Glutamatergic neuron (in vitro differentiated cells): ENCODE measurements around the gene SNX21. TPM values are rescaled to one million over a fixed set of nuclear protein-coding genes. Genes with fewer than 3 reads are reported as not detected.
"Not testable (repeated sequence)": the region's sequence is repeated elsewhere in the genome, so short reads cannot be mapped to it uniquely, and the experiment has no call there.

Source experiments
- DNase-seq: peaks from one replicate; pipeline ENCODE4 v3.0.0; 2022
- H3K27ac Mint-ChIP-seq: one replicate; pipeline ENCODE4 v1.8.0; 2020; ENCODE audit warnings: mild to moderate bottlenecking, mixed read lengths, inconsistent platforms; ENCODE audit not compliant: unreplicated experiment
- H3K27me3 Mint-ChIP-seq: one replicate; pipeline ENCODE4 v1.8.0; 2020; ENCODE audit warnings: mild to moderate bottlenecking, moderate library complexity, mixed read lengths, inconsistent platforms; ENCODE audit not compliant: unreplicated experiment
- H3K36me3 Mint-ChIP-seq: one replicate; pipeline ENCODE4 v1.8.0; 2020; ENCODE audit warnings: mild to moderate bottlenecking, mixed read lengths, inconsistent platforms; ENCODE audit not compliant: unreplicated experiment
- H3K4me1 Mint-ChIP-seq: one replicate; pipeline ENCODE4 v1.8.0; 2020; ENCODE audit warnings: mild to moderate bottlenecking, low read depth, mixed read lengths, inconsistent platforms; ENCODE audit not compliant: unreplicated experiment
- H3K4me3 Mint-ChIP-seq: one replicate; pipeline ENCODE4 v1.8.0; 2020; ENCODE audit warnings: mild to moderate bottlenecking, mixed read lengths, inconsistent platforms; ENCODE audit not compliant: unreplicated experiment
- H3K9me3 Mint-ChIP-seq: one replicate; pipeline ENCODE4 v1.8.0; 2020; ENCODE audit warnings: mild to moderate bottlenecking, moderate library complexity, mixed read lengths, inconsistent platforms; ENCODE audit not compliant: unreplicated experiment
- total RNA-seq: library from RNA; stranded (reverse); fragmentation: NEBNext Ultra II Directional; extraction: Animal tissue kit (Norgen Biotek cat#: 25700); gene quantifications from one replicate; pipeline ENCODE4 v1.2.1, GENCODE V29; 2021; ENCODE audit not compliant: unreplicated experiment
- TF ChIP-seq, protein P1 (sequence below): fragments of 200-600 bp; sonication (generic); IDR thresholded peaks from one replicate; pipeline ENCODE4 v1.5.0; 2021; ENCODE audit not compliant: partially characterized antibody, unreplicated experiment

The SNX21 gene
- total RNA-seq, 1 donor from 2014 or later = 10.2 TPM

DNA sequence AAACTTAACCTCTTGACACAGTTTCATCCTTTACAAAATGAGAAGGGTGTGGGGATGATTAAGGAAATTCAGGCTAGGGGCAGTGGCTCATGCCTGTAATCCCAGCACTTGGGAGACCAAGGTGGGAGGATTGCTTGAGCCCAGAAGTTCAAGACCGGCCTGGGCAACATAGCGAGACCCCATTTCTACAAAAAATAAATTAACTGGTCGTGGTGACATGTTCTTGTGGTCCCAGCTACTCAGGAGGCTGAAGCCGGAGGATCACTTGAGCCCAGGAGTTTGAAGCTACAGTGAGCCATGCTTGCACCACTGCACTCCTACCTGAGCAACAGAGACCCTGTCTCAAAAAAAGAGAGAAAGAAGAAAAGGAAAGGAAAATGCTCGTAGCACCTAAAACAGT lies 32.9 kb downstream of the SNX21 start:
- TF ChIP-seq, protein P1, sequence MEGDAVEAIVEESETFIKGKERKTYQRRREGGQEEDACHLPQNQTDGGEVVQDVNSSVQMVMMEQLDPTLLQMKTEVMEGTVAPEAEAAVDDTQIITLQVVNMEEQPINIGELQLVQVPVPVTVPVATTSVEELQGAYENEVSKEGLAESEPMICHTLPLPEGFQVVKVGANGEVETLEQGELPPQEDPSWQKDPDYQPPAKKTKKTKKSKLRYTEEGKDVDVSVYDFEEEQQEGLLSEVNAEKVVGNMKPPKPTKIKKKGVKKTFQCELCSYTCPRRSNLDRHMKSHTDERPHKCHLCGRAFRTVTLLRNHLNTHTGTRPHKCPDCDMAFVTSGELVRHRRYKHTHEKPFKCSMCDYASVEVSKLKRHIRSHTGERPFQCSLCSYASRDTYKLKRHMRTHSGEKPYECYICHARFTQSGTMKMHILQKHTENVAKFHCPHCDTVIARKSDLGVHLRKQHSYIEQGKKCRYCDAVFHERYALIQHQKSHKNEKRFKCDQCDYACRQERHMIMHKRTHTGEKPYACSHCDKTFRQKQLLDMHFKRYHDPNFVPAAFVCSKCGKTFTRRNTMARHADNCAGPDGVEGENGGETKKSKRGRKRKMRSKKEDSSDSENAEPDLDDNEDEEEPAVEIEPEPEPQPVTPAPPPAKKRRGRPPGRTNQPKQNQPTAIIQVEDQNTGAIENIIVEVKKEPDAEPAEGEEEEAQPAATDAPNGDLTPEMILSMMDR = no peak
- Mint-ChIP-seq H3K27ac (no peak overlapping the region), H3K4me3 (no peak overlapping the region), H3K9me3 (no peaks in the 10 kb centered on the region), H3K4me1 (no peaks in the 10 kb centered on the region), H3K27me3 (no peaks in the 10 kb centered on the region), H3K36me3 (no peaks in the 10 kb centered on the region)
- DNase-seq = no peak

DNA sequence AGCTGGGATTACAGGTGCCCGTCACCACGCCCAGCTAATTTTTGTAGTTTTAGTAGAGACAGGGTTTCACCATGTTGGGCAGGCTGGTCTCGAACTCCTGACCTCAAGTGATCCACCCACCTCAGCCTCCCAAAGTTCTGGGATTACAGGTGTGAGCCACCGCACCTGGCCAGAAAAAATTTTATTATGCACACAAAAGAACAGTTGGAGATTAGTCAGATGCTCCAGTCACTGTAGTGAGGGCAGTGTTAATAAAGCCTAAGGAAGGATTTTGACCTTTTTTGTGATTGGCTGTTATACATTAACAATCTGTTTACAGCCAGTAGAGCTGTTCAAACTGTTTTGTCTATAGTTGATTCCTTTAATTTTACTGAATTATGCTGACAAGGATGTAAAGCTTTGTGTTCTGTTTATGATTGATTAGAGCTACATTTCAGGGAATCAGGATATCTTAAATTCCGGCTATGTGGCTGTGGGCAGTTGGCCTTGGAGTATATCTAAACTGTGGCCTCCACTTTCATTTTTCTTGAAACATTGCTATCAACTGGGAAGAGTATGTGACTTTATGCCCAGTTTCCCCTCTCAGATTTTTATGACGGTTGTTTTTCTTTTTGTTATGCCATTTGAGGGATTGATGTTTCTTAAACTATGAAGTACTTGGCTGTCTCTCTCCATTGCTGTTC lies 33.7 kb downstream of the SNX21 start:
- H3K4me3 Mint-ChIP-seq = no peak overlapping the region
- H3K4me1 Mint-ChIP-seq = no peaks in the 10 kb centered on the region
- no peak for DNase-seq
- peaks cover 2% of the 10 kb centered on the region for H3K36me3 Mint-ChIP-seq
- H3K27me3 Mint-ChIP-seq = no peaks in the 10 kb centered on the region
- H3K9me3 Mint-ChIP-seq = no peaks in the 10 kb centered on the region
- H3K27ac Mint-ChIP-seq = no peak overlapping the region
- TF ChIP-seq, protein P1 = no peak

DNA sequence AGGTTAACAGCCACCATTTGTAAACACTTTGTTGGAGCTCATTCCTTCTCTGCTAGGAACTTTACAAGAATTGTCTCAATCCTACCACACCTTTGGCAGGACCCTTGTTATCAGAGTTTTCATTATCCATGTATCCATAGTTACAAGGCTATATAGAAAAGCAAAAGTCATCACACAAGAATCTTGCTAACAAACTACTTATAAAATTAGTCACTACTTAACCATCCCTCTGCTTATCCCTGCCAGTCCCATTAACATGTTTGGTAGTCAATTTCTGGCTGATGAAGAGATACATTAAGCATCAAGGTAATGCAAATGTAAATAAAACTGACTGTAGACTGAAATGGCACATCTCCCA lies 34.2 kb downstream of the SNX21 start:
- TF ChIP-seq, protein P1 = no peak
- H3K4me1 Mint-ChIP-seq = no peaks in the 10 kb centered on the region
- H3K27ac Mint-ChIP-seq = no peak overlapping the region
- no peak overlapping the region for H3K4me3 Mint-ChIP-seq
- peaks cover 3% of the 10 kb centered on the region for H3K36me3 Mint-ChIP-seq
- no peaks in the 10 kb centered on the region for H3K9me3 Mint-ChIP-seq
- H3K27me3 Mint-ChIP-seq = no peaks in the 10 kb centered on the region
- DNase-seq = no peak

DNA sequence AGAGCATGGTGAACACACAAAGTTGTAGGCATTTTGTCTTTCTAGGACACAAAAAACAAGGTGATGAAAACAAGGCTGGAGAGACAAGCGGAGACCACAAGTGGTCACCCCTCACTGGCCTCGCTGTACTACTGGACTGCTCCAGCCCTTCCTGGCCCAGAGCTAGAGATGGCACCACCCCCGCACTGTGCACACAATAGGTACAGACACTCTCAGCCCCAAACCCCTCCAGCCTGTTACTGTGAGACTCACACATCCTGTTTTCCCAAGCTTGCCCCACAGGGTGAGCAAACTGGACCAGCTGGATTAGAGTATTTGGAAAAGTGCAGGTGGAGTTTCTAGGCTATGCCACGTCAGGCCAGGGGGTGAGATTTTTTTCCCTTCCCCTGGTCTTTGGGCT lies 39.0 kb downstream of the SNX21 start:
- H3K27me3 Mint-ChIP-seq = peaks cover 4% of the 10 kb centered on the region
- H3K4me1 Mint-ChIP-seq = no peaks in the 10 kb centered on the region
- H3K4me3 Mint-ChIP-seq = no peak overlapping the region
- H3K27ac Mint-ChIP-seq = no peak overlapping the region
- H3K9me3 Mint-ChIP-seq = no peaks in the 10 kb centered on the region
- DNase-seq = no peak
- peaks cover 3% of the 10 kb centered on the region for H3K36me3 Mint-ChIP-seq
- TF ChIP-seq, protein P1 = no peak

DNA sequence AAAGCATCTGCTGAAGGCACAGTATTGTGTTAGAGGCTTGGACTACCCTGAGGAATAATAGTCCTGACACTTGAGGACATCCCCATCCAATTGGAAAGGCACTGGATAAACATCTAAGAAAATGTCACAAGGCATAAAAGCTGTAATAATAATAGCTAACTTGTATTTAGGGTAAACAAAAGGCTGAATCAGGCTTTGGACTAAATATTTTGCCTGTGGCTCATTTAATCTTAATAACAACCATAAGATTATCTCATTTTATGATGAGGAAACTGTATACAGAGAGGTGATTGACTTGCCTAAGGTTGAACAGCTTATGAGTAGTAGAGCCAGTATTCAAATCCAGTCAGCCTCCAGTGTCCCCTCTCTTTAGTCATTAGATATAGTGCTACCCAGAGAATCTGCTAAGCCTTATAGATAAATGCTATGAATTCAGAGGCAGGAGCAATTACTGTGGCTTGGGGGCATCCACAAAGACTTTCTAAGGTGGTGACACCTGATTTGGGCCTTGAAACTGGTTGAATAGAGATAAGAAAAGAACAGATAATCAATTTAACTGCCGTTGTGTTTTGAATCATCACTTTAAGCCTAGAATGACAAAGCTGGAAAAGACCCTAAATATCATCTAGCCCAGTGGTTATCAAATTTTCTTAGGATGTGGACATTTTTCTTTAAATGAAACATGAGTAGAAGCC lies 40.0 kb downstream of the SNX21 start:
- DNase-seq = no peak
- Mint-ChIP-seq H3K27ac (no peak overlapping the region), H3K36me3 (peaks cover 3% of the 10 kb centered on the region), H3K4me1 (peaks cover 3% of the 10 kb centered on the region), H3K27me3 (peaks cover 4% of the 10 kb centered on the region), H3K4me3 (no peak overlapping the region), H3K9me3 (no peaks in the 10 kb centered on the region)
- TF ChIP-seq, protein P1 = no peak

DNA sequence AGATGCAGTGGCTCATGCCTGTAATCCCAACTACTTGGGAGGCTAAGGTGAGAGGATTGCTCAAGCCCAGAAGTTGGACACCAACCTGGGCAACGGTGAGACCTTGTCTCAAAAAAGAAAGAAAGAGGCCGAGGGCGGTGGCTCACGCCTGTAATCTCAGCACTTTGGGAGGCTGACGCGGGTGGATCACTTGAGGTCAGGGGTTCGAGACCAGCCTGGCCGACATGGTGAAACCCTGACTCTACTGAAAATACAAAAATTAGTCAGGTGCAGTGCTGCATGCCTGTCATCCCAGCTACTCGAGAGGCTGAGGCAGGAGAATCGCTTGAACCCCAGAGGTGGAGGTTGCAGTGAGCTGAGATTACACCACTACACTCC lies 40.5 kb downstream of the SNX21 start:
- H3K27me3 Mint-ChIP-seq, H3K4me1 Mint-ChIP-seq, H3K4me3 Mint-ChIP-seq: not testable (repeated sequence)

More for the DNA sequence above, 40.5 kb downstream of the SNX21 start:
- not testable (repeated sequence) for H3K36me3 Mint-ChIP-seq, H3K27ac Mint-ChIP-seq, H3K9me3 Mint-ChIP-seq, DNase-seq
